HL-60 (cell line): ENCODE results near the gene MED29.

ENCODE experiments used
- DNase-seq, 2 experiments: peaks; one replicate each; pipeline ENCODE4 v3.0.0-alpha.2; 2010 to 2020; ENCODE audit warnings: low read depth in 1 of 2, low spot score in 1 of 2
- H3K27ac ChIP-seq: fragments of 250-450 bp; sonication (Bioruptor Pico); replicated peaks from 2 replicates; pipeline ENCODE4 v1.5.1; 2020; ENCODE audit warnings: mild to moderate bottlenecking, moderate library complexity
- H3K27me3 ChIP-seq: fragments of 250-450 bp; sonication (Bioruptor Pico); 2 replicates; pipeline ENCODE4 v1.5.1; 2021; ENCODE audit warnings: mild to moderate bottlenecking, moderate library complexity; ENCODE audit not compliant: insufficient read depth, poor library complexity, severe bottlenecking
- H3K4me3 ChIP-seq: replicated peaks from 2 replicates; pipeline ENCODE4 v1.5.1; 2011; ENCODE audit warnings: mild to moderate bottlenecking, control low read depth, low read length; ENCODE audit not compliant: insufficient read depth
- CTCF ChIP-seq: IDR thresholded peaks from one replicate; pipeline ENCODE4 v1.5.1; 2011; ENCODE audit warnings: low read length, control low read depth, inconsistent platforms; ENCODE audit not compliant: insufficient read depth
- GABPA ChIP-seq: IDR thresholded peaks from 2 replicates; pipeline ENCODE4 v1.6.1; 2012; ENCODE audit warnings: low read depth
- POLR2AphosphoS5 ChIP-seq: IDR thresholded peaks from 2 replicates; pipeline ENCODE4 v1.6.1; 2012; ENCODE audit warnings: low read depth
- REST ChIP-seq: IDR thresholded peaks from 2 replicates; pipeline ENCODE4 v1.6.1; 2012; ENCODE audit warnings: low read depth; ENCODE audit not compliant: insufficient replicate concordance
- SPI1 ChIP-seq: IDR thresholded peaks from 2 replicates; pipeline ENCODE4 v1.6.1; 2012; ENCODE audit warnings: low read depth, mild to moderate bottlenecking, borderline replicate concordance

MED29 gene

GRCh38 chr19:39369200-39369599, 22.0 kb upstream of the MED29 start:
- DNase-seq: no peak
- H3K4me3 ChIP-seq: no peak overlapping the region
- H3K27me3 ChIP-seq: no peaks in the 10 kb centered on the region
- no peak for TF ChIP-seq POLR2AphosphoS5
- no peak for TF ChIP-seq GABPA
- TF ChIP-seq REST: no peak
- TF ChIP-seq CTCF: no peak
- TF ChIP-seq SPI1: no peak
- no peak overlapping the region for H3K27ac ChIP-seq

GRCh38 chr19:39370735-39371134, 20.4 kb upstream of the MED29 start:
- H3K4me3 ChIP-seq: no peak overlapping the region
- DNase-seq: no peak
- no peak overlapping the region for H3K27ac ChIP-seq
- H3K27me3 ChIP-seq: no peaks in the 10 kb centered on the region
- TF ChIP-seq REST: no peak
- no peak for TF ChIP-seq GABPA
- no peak for TF ChIP-seq CTCF
- no peak for TF ChIP-seq POLR2AphosphoS5
- TF ChIP-seq SPI1: no peak

GRCh38 chr19:39372047-39372802, 19.0 kb upstream of the MED29 start:
- TF ChIP-seq REST: no peak
- DNase-seq: no peak
- Histone ChIP-seq H3K27me3 (no peaks in the 10 kb centered on the region), H3K4me3 (no peak overlapping the region), H3K27ac (no peak overlapping the region)
